ENCODE data around the gene WDR13.

DNA sequence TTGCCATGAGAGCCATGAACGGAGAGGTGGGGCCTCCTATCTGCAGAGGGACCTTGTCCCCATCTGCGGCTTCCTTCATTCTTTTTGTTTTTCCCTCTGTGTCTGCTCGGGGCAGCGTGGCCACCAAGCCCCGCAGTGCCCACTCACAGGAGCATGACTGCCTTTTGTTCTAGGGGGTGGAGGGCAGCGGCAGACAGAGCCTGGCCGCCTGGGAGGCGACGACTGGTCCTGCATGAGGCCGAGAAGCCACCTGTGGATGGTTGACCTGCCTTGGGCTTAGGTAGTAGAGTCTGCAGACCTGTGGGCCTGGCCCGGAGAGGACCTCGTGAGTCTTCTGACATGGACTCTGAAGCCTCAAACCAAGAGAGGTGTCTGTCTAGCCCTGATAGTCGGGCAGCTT is 21.6 kb upstream of the WDR13 start:
- TF ChIP-seq, protein P1, sequence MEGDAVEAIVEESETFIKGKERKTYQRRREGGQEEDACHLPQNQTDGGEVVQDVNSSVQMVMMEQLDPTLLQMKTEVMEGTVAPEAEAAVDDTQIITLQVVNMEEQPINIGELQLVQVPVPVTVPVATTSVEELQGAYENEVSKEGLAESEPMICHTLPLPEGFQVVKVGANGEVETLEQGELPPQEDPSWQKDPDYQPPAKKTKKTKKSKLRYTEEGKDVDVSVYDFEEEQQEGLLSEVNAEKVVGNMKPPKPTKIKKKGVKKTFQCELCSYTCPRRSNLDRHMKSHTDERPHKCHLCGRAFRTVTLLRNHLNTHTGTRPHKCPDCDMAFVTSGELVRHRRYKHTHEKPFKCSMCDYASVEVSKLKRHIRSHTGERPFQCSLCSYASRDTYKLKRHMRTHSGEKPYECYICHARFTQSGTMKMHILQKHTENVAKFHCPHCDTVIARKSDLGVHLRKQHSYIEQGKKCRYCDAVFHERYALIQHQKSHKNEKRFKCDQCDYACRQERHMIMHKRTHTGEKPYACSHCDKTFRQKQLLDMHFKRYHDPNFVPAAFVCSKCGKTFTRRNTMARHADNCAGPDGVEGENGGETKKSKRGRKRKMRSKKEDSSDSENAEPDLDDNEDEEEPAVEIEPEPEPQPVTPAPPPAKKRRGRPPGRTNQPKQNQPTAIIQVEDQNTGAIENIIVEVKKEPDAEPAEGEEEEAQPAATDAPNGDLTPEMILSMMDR (IDR thresholded peaks at IDR 0.05; ENCODE audit: borderline replicate concordance, extremely low read depth, low read length, poor library complexity, severe bottlenecking) = no peak
- TF ChIP-seq EZH2 (IDR thresholded peaks at IDR 0.05; ENCODE audit: borderline replicate concordance, low read depth, low read length, severe bottlenecking) = no peak
